ENCODE results near the gene TRMT1. TPM values are rescaled to one million over a fixed set of nuclear protein-coding genes. Genes with fewer than 3 reads are reported as not detected.

Gene TRMT1
- total RNA-seq, 1 experiment from 2014 or later, result 91.8 TPM

DNA sequence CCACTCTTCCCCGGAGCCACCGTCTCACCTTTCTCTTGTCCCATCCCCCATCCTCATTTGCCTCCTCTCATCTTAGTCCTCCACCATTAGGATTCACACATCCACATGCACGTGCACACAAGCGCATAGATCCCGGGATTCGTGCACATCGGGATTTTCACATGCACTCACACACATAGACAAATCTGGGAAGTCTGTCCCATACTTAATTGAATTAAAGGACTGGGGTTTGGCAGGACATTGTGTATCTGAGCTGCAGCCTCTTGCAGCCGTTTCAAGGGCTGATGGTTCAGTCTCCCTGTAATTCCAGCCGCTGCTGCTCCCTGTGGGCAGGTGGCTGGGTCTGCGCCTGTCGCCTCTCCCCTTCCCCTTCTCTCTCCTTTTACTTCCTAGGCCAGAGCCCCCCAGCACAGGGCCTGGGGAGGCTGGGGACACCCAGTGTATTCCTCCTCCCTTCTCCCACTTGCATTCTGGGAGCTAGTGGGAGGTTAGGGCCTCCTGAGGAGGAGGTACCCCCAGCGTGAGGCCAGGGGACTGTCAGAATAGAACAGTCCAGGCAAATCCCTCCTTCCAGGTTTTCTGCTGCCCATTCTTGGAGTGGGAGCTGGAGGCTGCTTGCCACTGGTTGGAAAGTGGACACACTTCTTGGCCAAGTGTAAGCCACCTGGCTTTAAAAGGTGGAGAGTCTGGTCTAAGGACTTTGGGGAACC is 57.4 kb downstream of the TRMT1 start:
- ChIA-PET CTCF (interaction anchor here (0.7 kb wide), 1 partner anchor 81 kb away, joined by 3 read pairs; no protein-coding TSS in a partner anchor), POLR2A (ENCODE audit: unreplicated experiment) (no interaction called here)
- Histone ChIP-seq H3K9ac (ENCODE audit: low read length) (no peak overlapping the region), H3K9me2 (replicated peaks; ENCODE audit: low read length) (no peaks in the 10 kb centered on the region), H3K4me1 (ENCODE audit: insufficient read depth, low read length) (peaks cover 52% of the 10 kb centered on the region), H3K27me3 (ENCODE audit: low read length) (no peaks in the 10 kb centered on the region), H3F3A (ENCODE audit: low read length, unreplicated experiment) (no peaks in the 10 kb centered on the region), H2AFZ (ENCODE audit: low read length) (no peak overlapping the region), H3K27ac (ENCODE audit: low read length) (no peak overlapping the region), H3K4me3 (ENCODE audit: low read length) (no peak overlapping the region), H4K20me1 (ENCODE audit: low read length) (no peaks in the 10 kb centered on the region), H3K4me2 (ENCODE audit: low read length) (no peak overlapping the region), H3K9me3 (ENCODE audit: low read length) (no peaks in the 10 kb centered on the region), H3K36me3 (ENCODE audit: low read depth, low read length) (no peaks in the 10 kb centered on the region), H3K79me2 (ENCODE audit: low read length) (peaks cover 74% of the 10 kb centered on the region)
- intact Hi-C loops (cut with micrococcal nuclease), result no loop called here
- TF ChIP-seq EZH2phosphoT487 (IDR thresholded peaks at IDR 0.05; ENCODE audit: borderline replicate concordance, low read length) (no peak), EZH2 (IDR thresholded peaks at IDR 0.05; ENCODE audit: low read length, unreplicated experiment) (no peak), CTCF (conservative IDR thresholded peaks at IDR 0.05; ENCODE audit: low read depth, low read length) (no peak)
- BruUV-seq (replicated peaks), result no TSS peak
- no peak for ATAC-seq
- no peak for DNase-seq

DNA sequence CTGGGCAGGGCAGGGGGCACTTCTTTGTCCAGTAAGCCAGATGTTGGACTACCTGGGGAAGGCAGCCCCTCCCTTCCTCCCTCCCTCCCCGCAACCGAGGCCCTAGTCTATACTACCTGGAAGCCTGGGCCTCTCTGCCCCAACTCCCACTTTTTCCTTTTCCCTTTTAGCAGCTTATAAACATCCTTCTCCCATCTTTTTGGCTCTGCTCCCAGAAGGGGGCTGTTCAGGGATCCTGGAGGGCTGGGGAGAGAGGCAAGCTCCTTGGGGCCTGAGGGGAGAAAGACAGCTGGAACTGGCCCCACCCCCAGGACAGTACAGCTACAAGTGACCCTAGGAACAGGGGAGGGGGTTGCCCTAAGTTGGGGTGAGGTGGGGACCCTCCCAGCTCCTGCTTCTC is 58.8 kb downstream of the TRMT1 start:
- CTCF ChIA-PET, result no interaction called here
- no TSS peak for BruUV-seq (replicated peaks)

More for the DNA sequence above, 58.8 kb downstream of the TRMT1 start:
- POLR2A ChIA-PET (ENCODE audit: unreplicated experiment), result no interaction called here
- no peak overlapping the region for H3K9ac ChIP-seq (ENCODE audit: low read length)
- no peaks in the 10 kb centered on the region for H3K9me2 ChIP-seq (replicated peaks; ENCODE audit: low read length)
- ATAC-seq (no peak), DNase-seq (no peak)
- H3F3A ChIP-seq (ENCODE audit: low read length, unreplicated experiment), result no peaks in the 10 kb centered on the region
- no peaks in the 10 kb centered on the region for H4K20me1 ChIP-seq (ENCODE audit: low read length)
- H3K27me3 ChIP-seq (ENCODE audit: low read length), result no peaks in the 10 kb centered on the region
- 0 out of 2 replicates have a peak overlapping the region, but pooled peaks have one; percentile 99 for H3K27ac ChIP-seq (ENCODE audit: low read length)
- no peaks in the 10 kb centered on the region for H3K9me3 ChIP-seq (ENCODE audit: low read length)
- intact Hi-C loops (cut with micrococcal nuclease), result loop anchor here (2.0 kb wide), 1 partner anchor 43 kb away; no protein-coding TSS in a partner anchor
- no peak for TF ChIP-seq EZH2 (IDR thresholded peaks at IDR 0.05; ENCODE audit: low read length, unreplicated experiment)
- no peak for TF ChIP-seq EZH2phosphoT487 (IDR thresholded peaks at IDR 0.05; ENCODE audit: borderline replicate concordance, low read length)
- no peak for TF ChIP-seq CTCF (conservative IDR thresholded peaks at IDR 0.05; ENCODE audit: low read depth, low read length)
- peaks cover 66% of the 10 kb centered on the region for H3K4me1 ChIP-seq (ENCODE audit: insufficient read depth, low read length)
- no peak overlapping the region for H2AFZ ChIP-seq (ENCODE audit: low read length)
- peak overlapping the region; percentile 95; the same call in 1 of the 2 replicates for H3K4me2 ChIP-seq (ENCODE audit: low read length)
- no peak overlapping the region for H3K4me3 ChIP-seq (ENCODE audit: low read length)
- no peaks in the 10 kb centered on the region for H3K36me3 ChIP-seq (ENCODE audit: low read depth, low read length)
- peaks cover 74% of the 10 kb centered on the region for H3K79me2 ChIP-seq (ENCODE audit: low read length)

Data from PC-3 (cell line).